Caco-2 (cell line): ENCODE results near the gene COX4I2. TPM values are rescaled to one million over a fixed set of nuclear protein-coding genes. Genes with fewer than 3 reads are reported as not detected.

Experiments used
- BruUV-seq: library from RNA; stranded (reverse); fragments of 400-500 nt; replicated peaks from 2 replicates; lab custom pipeline; 2021; lab: Mats Ljungman, UMichigan
- CTCF ChIA-PET: fragments of 300-600 bp; sonication (Branson Sonifier 250); formaldehyde crosslinking; loops from one replicate; lab custom pipeline; 2022; ENCODE audit warnings: antibody characterized with exemption; lab: Charles Lee
- POLR2A ChIA-PET: fragments of 300-600 bp; sonication (Branson Sonifier 250); formaldehyde crosslinking; loops from one replicate; lab custom pipeline; 2022; ENCODE audit warnings: antibody characterized with exemption; lab: Charles Lee
- DNase-seq, 2 experiments: peaks; one replicate each; pipeline versions ENCODE4 v3.0.0 to v3.0.0-alpha.2; 2020 to 2022
- H3K27me3 ChIP-seq: replicated peaks from 2 replicates; pipeline ENCODE4 v1.6.0; 2011; ENCODE audit warnings: low read length; ENCODE audit not compliant: control insufficient read depth, insufficient read depth
- H3K36me3 ChIP-seq: 2 replicates; pipeline ENCODE4 v1.5.1; 2011; ENCODE audit warnings: low read length; ENCODE audit not compliant: control insufficient read depth, insufficient read depth
- H3K4me1 ChIP-seq: fragments of 250-450 bp; sonication (Bioruptor Pico); 2 replicates; pipeline ENCODE4 v1.5.1; 2020; ENCODE audit warnings: mild to moderate bottlenecking
- H3K4me3 ChIP-seq: 2 replicates; pipeline ENCODE4 v1.5.1; 2011; ENCODE audit warnings: low read depth, mild to moderate bottlenecking, control low read depth, low read length
- H3K9me3 ChIP-seq: fragments of 250-450 bp; sonication (Bioruptor Pico); 2 replicates; pipeline ENCODE4 v1.5.1; 2020; ENCODE audit warnings: mild to moderate bottlenecking, moderate library complexity
- H3K27ac Mint-ChIP-seq: one replicate; pipeline ENCODE4 v1.8.0; 2022; ENCODE audit warnings: mixed read lengths; ENCODE audit not compliant: unreplicated experiment
- H3K27me3 Mint-ChIP-seq: one replicate; pipeline ENCODE4 v1.8.0; 2022; ENCODE audit warnings: mixed read lengths; ENCODE audit not compliant: insufficient read depth, unreplicated experiment
- H3K36me3 Mint-ChIP-seq: one replicate; pipeline ENCODE4 v1.8.0; 2022; ENCODE audit warnings: mild to moderate bottlenecking, mixed read lengths; ENCODE audit not compliant: insufficient read depth, unreplicated experiment
- H3K4me1 Mint-ChIP-seq: one replicate; pipeline ENCODE4 v1.8.0; 2022; ENCODE audit warnings: low read depth, mixed read lengths; ENCODE audit not compliant: unreplicated experiment
- H3K4me3 Mint-ChIP-seq: one replicate; pipeline ENCODE4 v1.8.0; 2022; ENCODE audit warnings: mild to moderate bottlenecking, moderate library complexity, mixed read lengths; ENCODE audit not compliant: unreplicated experiment
- H3K9me3 Mint-ChIP-seq: one replicate; pipeline ENCODE4 v1.8.0; 2022; ENCODE audit warnings: mixed read lengths; ENCODE audit not compliant: unreplicated experiment
- CTCF ChIP-seq, 2 experiments: fragments of 200-600 bp in 1 of 2; IDR thresholded peaks; 1 replicate in 1 of 2; 2 replicates in 1 of 2; pipeline versions ENCODE4 v1.5.1 to v1.8.0; 2011 to 2022; ENCODE audit warnings: antibody characterized with exemption in 1 of 2, control low read depth in 1 of 2, inconsistent platforms in 1 of 2, low read depth in 1 of 2, low read length in 1 of 2, mild to moderate bottlenecking in 1 of 2, moderate library complexity in 1 of 2; ENCODE audit not compliant: insufficient read depth in 1 of 2, severe bottlenecking in 1 of 2, unreplicated experiment in 1 of 2
- intact Hi-C: fragments of 100-400 bp; cut with micrococcal nuclease; formaldehyde crosslinking; loops from one replicate; pipeline ENCODE4 v1.10.0; 2022; ENCODE audit not compliant: unreplicated experiment
- total RNA-seq: library from RNA; stranded (reverse); gene quantifications from 2 replicates; pipeline ENCODE4 v1.2.3, GENCODE V29; 2022

Gene COX4I2
- total RNA-seq, 1 experiment from 2014 or later = not detected

DNA sequence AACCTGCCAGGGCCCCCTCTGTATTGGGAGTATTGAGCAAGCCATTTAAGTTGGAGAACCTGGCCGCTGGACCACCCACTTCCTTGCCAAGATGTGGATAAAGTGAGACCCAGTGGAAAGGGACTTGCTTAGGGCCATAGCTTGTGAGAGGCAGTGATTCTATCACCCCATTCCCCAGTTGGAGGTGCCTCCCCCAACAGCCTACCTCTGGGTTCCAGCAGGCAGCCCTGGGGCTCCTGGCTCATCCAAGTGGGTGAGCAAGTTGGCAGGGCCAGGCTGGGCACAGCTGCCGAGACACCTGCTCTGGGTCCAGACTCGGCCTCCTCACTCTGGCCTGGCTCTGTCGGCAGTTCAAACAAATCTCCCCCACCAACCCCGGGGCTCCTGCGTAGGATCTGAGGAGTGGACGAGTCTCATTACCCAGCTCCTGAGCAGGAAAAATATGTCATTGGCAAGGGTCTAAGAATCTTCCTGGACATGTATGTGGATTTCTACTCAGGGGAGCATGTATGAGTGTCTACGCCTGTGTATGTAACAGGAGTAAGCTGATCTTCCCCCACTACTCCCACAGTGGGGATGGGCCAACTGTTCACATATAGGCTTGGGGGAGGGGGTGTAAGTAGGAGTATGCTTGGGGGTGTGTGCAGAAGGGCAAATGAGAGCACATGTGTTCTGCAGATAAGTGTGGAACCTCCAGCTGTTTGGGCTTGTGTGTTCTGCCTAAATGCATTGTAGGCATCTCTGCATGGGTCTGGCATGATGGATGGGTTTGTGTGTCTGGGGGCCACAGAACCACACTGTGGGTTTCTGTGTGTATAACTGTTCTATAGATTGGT is 30.7 kb upstream of the COX4I2 start:
- peak overlapping the region; percentile 98 for H3K27ac Mint-ChIP-seq
- POLR2A ChIA-PET = interaction anchor here (2.3 to 3.3 kb wide), 4 partner anchors 20 to 116 kb away, joined by 9 to 178 read pairs (median 34); partner anchors contain the start of gene BCL2L1
- peaks cover 78% of the 10 kb centered on the region for H3K36me3 Mint-ChIP-seq
- CTCF ChIA-PET = interaction anchor here (0.6 to 13.0 kb wide), 5 partner anchors 12 to 54 kb away, joined by 3 to 1708 read pairs (median 3); no protein-coding TSS in a partner anchor
- intact Hi-C loops = no loop called here
- no TSS peak for BruUV-seq
- H3K4me1 Mint-ChIP-seq = peaks cover 67% of the 10 kb centered on the region
- peak; percentile 77 to 91 for DNase-seq
- H3K9me3 ChIP-seq = no peaks in the 10 kb centered on the region
- H3K4me3 ChIP-seq = peak overlapping the region; percentile 63
- H3K4me1 ChIP-seq = peaks cover 72% of the 10 kb centered on the region
- no peaks in the 10 kb centered on the region for H3K27me3 Mint-ChIP-seq
- TF ChIP-seq CTCF (IDR thresholded peaks at IDR 0.05; ENCODE audit: insufficient read depth in 1 of 2, low read depth in 1 of 2, low read length in 1 of 2, severe bottlenecking in 1 of 2, unreplicated experiment in 1 of 2) = no peak
- no peaks in the 10 kb centered on the region for H3K36me3 ChIP-seq
- H3K4me3 Mint-ChIP-seq = peak overlapping the region; percentile 88
- H3K27me3 ChIP-seq = no peaks in the 10 kb centered on the region
- no peaks in the 10 kb centered on the region for H3K9me3 Mint-ChIP-seq

- no peak for TF ChIP-seq CTCF (IDR thresholded peaks at IDR 0.05; ENCODE audit: insufficient read depth in 1 of 2, low read depth in 1 of 2, low read length in 1 of 2, severe bottlenecking in 1 of 2, unreplicated experiment in 1 of 2)
- Mint-ChIP-seq H3K4me3 (peak overlapping the region; percentile 88), H3K27me3 (no peaks in the 10 kb centered on the region), H3K9me3 (no peaks in the 10 kb centered on the region), H3K36me3 (peaks cover 79% of the 10 kb centered on the region), H3K27ac (peak overlapping the region; percentile 98), H3K4me1 (peaks cover 67% of the 10 kb centered on the region)
- ChIA-PET CTCF (interaction anchor here (0.7 to 13.0 kb wide), 9 partner anchors 12 to 115 kb away, joined by 3 to 1708 read pairs (median 4); partner anchors contain the start of gene BCL2L1), POLR2A (interaction anchor here (0.8 to 3.3 kb wide), 13 partner anchors 12 to 115 kb away, joined by 4 to 178 read pairs (median 8); partner anchors contain the start of gene BCL2L1)
- H3K27me3 ChIP-seq = no peaks in the 10 kb centered on the region
- DNase-seq = no peak
- intact Hi-C loops = loop anchor here (1.0 kb wide), 4 partner anchors 12 to 113 kb away; no protein-coding TSS in a partner anchor
- no peaks in the 10 kb centered on the region for H3K36me3 ChIP-seq
- H3K4me1 ChIP-seq = peaks cover 75% of the 10 kb centered on the region
- peak overlapping the region; percentile 23 for H3K4me3 ChIP-seq
- H3K9me3 ChIP-seq = no peaks in the 10 kb centered on the region
- TSS peak; percentile 13 for BruUV-seq
Observed at GRCh38 chr20:31607640-31608250, 30.0 kb upstream of the COX4I2 start.
